Mucosa of descending colon (tissue), 3 donors: ENCODE results near the gene KCNH5. TPM values are rescaled to one million over a fixed set of nuclear protein-coding genes. Genes with fewer than 3 reads are reported as not detected.

ENCODE experiments used
- ATAC-seq: fragments of 200-7000 bp; cut with Tn5 transposase; one replicate; pipeline ENCODE4 v1.9.1; 2020; ENCODE audit warnings: mild to moderate bottlenecking, moderate library complexity
- DNase-seq, 3 donors: peaks; one replicate each; pipeline ENCODE4 v3.0.0-alpha.2; 2020
- H3K36me3 ChIP-seq: fragments of 200-600 bp; one replicate; pipeline ENCODE4 v1.8.0; 2021; ENCODE audit warnings: low read depth, mild to moderate bottlenecking
- H3K4me1 ChIP-seq: fragments of 200-600 bp; one replicate; pipeline ENCODE4 v1.8.0; 2021; ENCODE audit warnings: low read depth, mild to moderate bottlenecking
- H3K4me3 ChIP-seq: fragments of 200-600 bp; one replicate; pipeline ENCODE4 v1.8.0; 2021; ENCODE audit warnings: mild to moderate bottlenecking
- H3K9me3 ChIP-seq: fragments of 200-600 bp; one replicate; pipeline ENCODE4 v1.8.0; 2021; ENCODE audit warnings: mild to moderate bottlenecking
- CTCF ChIP-seq: fragments of 200-600 bp; IDR thresholded peaks from one replicate; pipeline ENCODE4 v1.8.0; 2022; ENCODE audit warnings: antibody characterized with exemption, mild to moderate bottlenecking
- intact Hi-C, 2 donors: fragments of 100-400 bp; cut with DNase I in 1 of 2; cut with micrococcal nuclease in 1 of 2; formaldehyde crosslinking; loops; one replicate each; pipeline versions ENCODE4 v1.11.0 to v1.11.1; 2022; cut with DNase I, micrococcal nuclease
- total RNA-seq, 3 donors: library from RNA; stranded (reverse); fragmentation: NEBNext Ultra II Directional in 2 of 3; extraction: Animal tissue kit (Norgen Biotek cat#: 25700) in 2 of 3; gene quantifications; one replicate each; pipeline versions ENCODE4 v1.2.1 to v1.2.4, GENCODE V29; 2021 to 2023
- donor health status: DM: no; HTN: no; CAD: no; lungs with moderate emphysema.
- donor health status: DM: no; HTN: no; CAD: no.
- donor health status: DM: no; HTN: yes; CAD: no.

Gene KCNH5
- total RNA-seq, 3 donors from 2014 or later = 0.28 TPM; not detected in 2

GRCh38 chr14:62954165-62954564 lies 91.1 kb downstream of the KCNH5 start:
- DNase-seq = no peak
- no peak for TF ChIP-seq CTCF
- no peaks in the 10 kb centered on the region for H3K9me3 ChIP-seq
- ATAC-seq = no peak
- H3K4me1 ChIP-seq = no peaks in the 10 kb centered on the region
- H3K4me3 ChIP-seq = no peak overlapping the region
- intact Hi-C loops = no loop called here
- H3K36me3 ChIP-seq = no peaks in the 10 kb centered on the region

GRCh38 chr14:62952226-62952625 lies 93.0 kb downstream of the KCNH5 start:
- intact Hi-C loops = no loop called here
- Histone ChIP-seq H3K4me1 (no peaks in the 10 kb centered on the region), H3K36me3 (no peaks in the 10 kb centered on the region), H3K9me3 (no peaks in the 10 kb centered on the region), H3K4me3 (no peak overlapping the region)
- TF ChIP-seq CTCF = no peak
- ATAC-seq (no peak), DNase-seq (no peak)

GRCh38 chr14:62947301-62947700 lies 98.0 kb downstream of the KCNH5 start:
- ATAC-seq = no peak
- H3K9me3 ChIP-seq = no peaks in the 10 kb centered on the region

GRCh38 chr14:62946221-62946620 lies 99.0 kb downstream of the KCNH5 start:
- DNase-seq (no peak), ATAC-seq (no peak)
- H3K4me3 ChIP-seq = no peak overlapping the region

More at GRCh38 chr14:62947301-62947700, 98.0 kb downstream of the KCNH5 start:
- Histone ChIP-seq H3K4me1 (no peaks in the 10 kb centered on the region), H3K36me3 (no peaks in the 10 kb centered on the region), H3K4me3 (no peak overlapping the region)
- DNase-seq = no peak
- intact Hi-C loops = no loop called here
- no peak for TF ChIP-seq CTCF

GRCh38 chr14:62943202-62943601 lies 102.1 kb downstream of the KCNH5 start:
- intact Hi-C loops = no loop called here

More at GRCh38 chr14:62946221-62946620, 99.0 kb downstream of the KCNH5 start:
- intact Hi-C loops = no loop called here
- no peaks in the 10 kb centered on the region for H3K36me3 ChIP-seq
- no peak for TF ChIP-seq CTCF
- peaks cover 2% of the 10 kb centered on the region for H3K9me3 ChIP-seq
- H3K4me1 ChIP-seq = no peaks in the 10 kb centered on the region

More at GRCh38 chr14:62943202-62943601, 102.1 kb downstream of the KCNH5 start:
- DNase-seq (no peak), ATAC-seq (no peak)
- no peak for TF ChIP-seq CTCF
- no peaks in the 10 kb centered on the region for H3K36me3 ChIP-seq
- H3K9me3 ChIP-seq = peaks cover 2% of the 10 kb centered on the region
- no peaks in the 10 kb centered on the region for H3K4me1 ChIP-seq
- H3K4me3 ChIP-seq = no peak overlapping the region
